GM23248 (cell line): ENCODE data around the gene HLCS. TPM values are rescaled to one million over a fixed set of nuclear protein-coding genes. Genes with fewer than 3 reads are reported as not detected.

Experiments
- DNase-seq: peaks from one replicate; pipeline ENCODE4 v3.0.0-alpha.2; 2015
- H2AFZ ChIP-seq: fragments of 200-600 bp; sonication (generic); 2 replicates; pipeline ENCODE4 v1.6.1; 2016; ENCODE audit warnings: antibody characterized with exemption
- H3F3A ChIP-seq: fragments of 200-600 bp; sonication (generic); 2 replicates; pipeline ENCODE4 v1.6.1; 2016; ENCODE audit warnings: mild to moderate bottlenecking, antibody characterized with exemption, mixed run types; ENCODE audit not compliant: insufficient read depth
- H3K27ac ChIP-seq: fragments of 200-600 bp; sonication (generic); 2 replicates; pipeline ENCODE4 v1.5.1; 2016; ENCODE audit warnings: mild to moderate bottlenecking
- H3K27me3 ChIP-seq: fragments of 200-600 bp; sonication (generic); replicated peaks from 2 replicates; pipeline ENCODE4 v1.6.1; 2016; ENCODE audit warnings: mild to moderate bottlenecking; ENCODE audit not compliant: insufficient read depth
- H3K36me3 ChIP-seq: fragments of 200-600 bp; sonication (generic); 2 replicates; pipeline ENCODE4 v1.6.1; 2016; ENCODE audit warnings: low read depth, mild to moderate bottlenecking
- H3K4me1 ChIP-seq: fragments of 200-600 bp; sonication (generic); 2 replicates; pipeline ENCODE4 v1.6.1; 2016; ENCODE audit warnings: mild to moderate bottlenecking; ENCODE audit not compliant: insufficient read depth
- H3K4me2 ChIP-seq: fragments of 200-600 bp; sonication (generic); one replicate; pipeline ENCODE4 v1.6.1; 2016; ENCODE audit warnings: mild to moderate bottlenecking; ENCODE audit not compliant: unreplicated experiment
- H3K4me3 ChIP-seq: fragments of 200-600 bp; sonication (generic); 2 replicates; pipeline ENCODE4 v1.5.1; 2016; ENCODE audit warnings: mild to moderate bottlenecking
- H3K79me2 ChIP-seq: fragments of 200-600 bp; sonication (generic); 2 replicates; pipeline ENCODE4 v1.6.1; 2016; ENCODE audit warnings: mild to moderate bottlenecking; ENCODE audit not compliant: insufficient read depth
- H3K9ac ChIP-seq: fragments of 200-600 bp; sonication (generic); 2 replicates; pipeline ENCODE4 v1.6.1; 2016; ENCODE audit warnings: mild to moderate bottlenecking
- H3K9me2 ChIP-seq: fragments of 200-600 bp; sonication (generic); 2 replicates; pipeline ENCODE4 v1.6.1; 2016; ENCODE audit warnings: mixed run types, mild to moderate bottlenecking, moderate library complexity; ENCODE audit not compliant: insufficient read depth
- H3K9me3 ChIP-seq: fragments of 200-600 bp; sonication (generic); one replicate; pipeline ENCODE4 v1.6.1; 2017; ENCODE audit warnings: low read depth
- H4K20me1 ChIP-seq: fragments of 200-600 bp; sonication (generic); 2 replicates; pipeline ENCODE4 v1.6.0; 2016; ENCODE audit not compliant: insufficient read depth
- EZH2 ChIP-seq: fragments of 200-600 bp; sonication (generic); IDR thresholded peaks from 2 replicates; pipeline ENCODE4 v1.6.1; 2018; ENCODE audit warnings: antibody characterized with exemption, mild to moderate bottlenecking; ENCODE audit not compliant: insufficient read depth, poor library complexity, severe bottlenecking
- EZH2phosphoT487 ChIP-seq: fragments of 200-600 bp; sonication (generic); IDR thresholded peaks from 2 replicates; pipeline ENCODE4 v1.6.1; 2018; ENCODE audit warnings: antibody characterized with exemption, moderate library complexity, mild to moderate bottlenecking, low read depth; ENCODE audit not compliant: insufficient read depth
- WGBS, 2 experiments: methylation state at CpG; one replicate each; pipeline ENCODE4 v1.1.6; 2015 to 2017; ENCODE audit warnings: low lambda C conversion rate in 2 of 2, low coverage in 1 of 2; ENCODE audit errors: missing lambda C conversion rate in 2 of 2; 5-methylcytosine and 5-hydroxymethylcytosine counted together
- in situ Hi-C: fragments of 300-500 bp; cut with MboI; formaldehyde crosslinking; loops from 2 replicates; pipeline ENCODE4 v1.15.0; 2020
- polyA plus RNA-seq: library from polyadenylated mRNA; unstranded; fragments of >200 nt; fragmentation: Nextera tagmentation; extraction: Ambion mirVana; gene quantifications from 2 replicates; pipeline ENCODE4 v1.2.1, GENCODE V29; 2016
- total RNA-seq: library from RNA; depleted of rRNA; stranded (reverse); fragments of >200 nt; shearing (Covaris generic); gene quantifications from 2 replicates; pipeline ENCODE4 v1.2.3, GENCODE V29; 2014

HLCS gene
- total and polyA plus RNA-seq, 2 experiments from 2014 or later: 21.4 to 42.5 TPM

DNA sequence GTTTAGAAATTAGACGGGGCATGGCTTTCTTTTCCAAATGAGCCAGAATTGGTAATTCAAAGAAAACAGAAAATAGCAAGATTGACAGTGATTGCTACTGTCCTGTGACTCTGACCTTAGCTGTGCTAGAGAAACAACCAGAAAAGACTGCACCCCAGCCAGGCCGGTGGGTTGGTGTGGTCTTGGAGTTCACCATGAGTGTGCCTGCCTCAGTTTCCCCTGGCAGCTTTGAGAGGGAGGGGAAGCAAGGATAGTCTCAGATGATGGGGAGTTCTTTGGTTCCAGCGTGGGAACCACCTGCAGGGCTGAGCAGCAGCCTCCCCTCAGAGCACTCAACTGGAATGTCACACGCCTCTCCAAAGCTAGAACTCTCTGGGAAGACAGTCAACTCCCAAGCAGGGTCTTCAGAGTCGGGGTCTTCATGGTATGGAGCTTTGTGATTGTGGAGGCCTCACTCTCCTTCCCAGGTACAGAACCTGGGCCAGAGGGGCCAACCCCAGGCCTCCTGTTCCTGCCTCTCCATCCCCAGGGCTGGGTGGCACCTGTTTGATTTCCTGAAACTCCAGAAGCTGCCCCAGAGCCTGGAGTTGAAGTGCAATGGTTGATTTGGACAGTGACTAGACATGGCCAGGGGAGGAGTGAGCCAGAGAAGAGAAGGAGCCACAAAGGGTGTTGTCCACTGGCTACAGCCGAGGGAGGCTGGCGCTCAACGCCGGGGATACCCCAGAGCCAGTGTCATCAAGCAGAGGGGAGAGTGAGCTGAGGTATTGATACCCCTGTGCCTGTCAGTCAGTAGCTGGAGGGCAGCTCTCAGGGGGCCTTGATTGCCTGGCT, 231.9 kb downstream of the HLCS start:
- TF ChIP-seq EZH2phosphoT487 (no peak), EZH2 (no peak)
- 69 to 70% methylated on average over 9 of the region's 9 CpGs for WGBS, 2 experiments
- no peaks in the 10 kb centered on the region for H3K4me1 ChIP-seq
- H3F3A ChIP-seq: no peaks in the 10 kb centered on the region
- H3K79me2 ChIP-seq: no peaks in the 10 kb centered on the region
- in situ Hi-C loops: loop anchor here (25.0 kb wide), 1 partner anchor 97 kb away; no protein-coding TSS in a partner anchor
- H3K4me2 ChIP-seq: no peak overlapping the region
- H2AFZ ChIP-seq: no peak overlapping the region
- no peaks in the 10 kb centered on the region for H3K36me3 ChIP-seq
- H3K27ac ChIP-seq: no peak overlapping the region
- no peak overlapping the region for H3K4me3 ChIP-seq
- H3K9ac ChIP-seq: no peak overlapping the region
- no peaks in the 10 kb centered on the region for H3K9me2 ChIP-seq
- H4K20me1 ChIP-seq: no peaks in the 10 kb centered on the region
- H3K9me3 ChIP-seq: no peaks in the 10 kb centered on the region
- peaks cover 19% of the 10 kb centered on the region for H3K27me3 ChIP-seq
- no peak for DNase-seq

DNA sequence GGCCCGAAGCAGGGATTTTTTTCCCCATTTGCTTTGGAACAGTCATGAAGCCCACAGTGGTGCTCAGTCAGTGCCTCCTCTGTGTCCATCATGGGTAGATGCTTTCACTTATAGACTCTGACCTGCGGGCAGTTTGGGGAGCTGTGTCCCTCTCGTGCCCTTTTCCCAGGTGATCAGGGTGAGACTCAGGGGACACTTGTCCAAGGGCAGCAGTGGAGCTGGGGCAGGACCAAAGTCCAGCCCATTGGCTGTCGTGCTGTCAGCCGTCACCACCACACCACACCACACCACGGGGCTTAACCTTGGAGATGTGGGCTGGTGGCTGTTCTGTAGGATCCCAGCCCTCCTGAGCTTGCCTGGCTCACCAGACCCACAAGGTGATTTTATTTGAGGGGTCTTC, 232.6 kb downstream of the HLCS start:
- Histone ChIP-seq H3K4me2 (no peak overlapping the region), H4K20me1 (no peaks in the 10 kb centered on the region), H3K9ac (no peak overlapping the region), H3K36me3 (no peaks in the 10 kb centered on the region), H3K4me1 (no peaks in the 10 kb centered on the region), H3K9me2 (no peaks in the 10 kb centered on the region), H2AFZ (no peak overlapping the region), H3K27ac (no peak overlapping the region), H3K4me3 (no peak overlapping the region), H3F3A (no peaks in the 10 kb centered on the region), H3K9me3 (no peaks in the 10 kb centered on the region), H3K27me3 (peaks cover 27% of the 10 kb centered on the region), H3K79me2 (no peaks in the 10 kb centered on the region)
- in situ Hi-C loops: loop anchor here (25.0 kb wide), 1 partner anchor 97 kb away; no protein-coding TSS in a partner anchor
- TF ChIP-seq EZH2phosphoT487: no peak
- no peak for TF ChIP-seq EZH2
- no peak for DNase-seq
- WGBS, 2 experiments: 69 to 72% methylated on average over 6 of the region's 6 CpGs

DNA sequence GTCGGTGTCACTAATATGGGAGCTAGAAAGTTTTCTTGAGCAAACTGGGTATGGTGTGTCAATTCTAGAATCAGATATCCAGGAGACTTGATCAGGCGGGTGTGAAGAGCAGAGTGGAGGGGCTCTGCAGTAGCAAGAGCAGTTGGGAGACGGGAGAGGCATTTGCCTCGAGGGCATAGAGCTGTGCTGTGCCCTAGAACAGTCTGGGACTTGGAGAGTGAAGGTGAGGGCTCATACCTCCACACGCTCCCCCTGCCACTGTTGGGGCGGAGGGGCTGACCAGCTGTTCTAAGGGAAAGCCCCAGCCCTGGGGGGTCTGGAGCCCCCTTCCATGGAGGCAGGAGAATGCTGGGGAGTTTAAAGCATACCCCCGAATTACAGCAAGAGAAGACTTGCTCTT, 233.7 kb downstream of the HLCS start:
- Histone ChIP-seq H3K79me2 (no peaks in the 10 kb centered on the region), H4K20me1 (no peaks in the 10 kb centered on the region), H3K4me1 (no peaks in the 10 kb centered on the region), H3K9me3 (no peaks in the 10 kb centered on the region), H3F3A (no peaks in the 10 kb centered on the region), H3K27me3 (peaks cover 35% of the 10 kb centered on the region), H3K4me3 (no peak overlapping the region), H3K4me2 (no peak overlapping the region), H3K36me3 (no peaks in the 10 kb centered on the region), H3K9me2 (no peaks in the 10 kb centered on the region), H3K9ac (no peak overlapping the region), H2AFZ (no peak overlapping the region), H3K27ac (no peak overlapping the region)
- in situ Hi-C loops: loop anchor here (25.0 kb wide), 1 partner anchor 95 kb away; no protein-coding TSS in a partner anchor
- 69 to 70% methylated on average over 7 of the region's 7 CpGs for WGBS, 2 experiments
- TF ChIP-seq EZH2: no peak
- no peak for TF ChIP-seq EZH2phosphoT487
- DNase-seq: no peak

DNA sequence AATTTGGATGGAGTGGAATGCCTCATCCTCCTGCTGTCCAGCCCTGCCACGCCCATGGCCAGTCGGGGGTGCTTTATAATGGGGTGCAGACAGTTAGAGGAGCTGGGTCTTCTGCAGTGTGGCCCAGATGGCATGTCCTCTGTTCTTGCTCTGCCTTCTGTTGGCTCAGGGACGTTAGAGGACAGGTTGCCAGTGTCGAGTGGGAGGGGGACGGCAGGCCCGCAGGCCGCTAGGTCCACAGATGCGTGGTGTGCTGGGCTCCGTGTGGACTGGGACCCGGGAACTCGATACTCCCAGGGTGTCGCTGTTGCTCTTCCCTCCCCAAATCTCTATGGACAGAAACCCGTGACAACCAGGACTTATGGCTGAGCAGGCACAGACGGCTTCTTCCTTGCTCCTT, 234.3 kb downstream of the HLCS start:
- Histone ChIP-seq H3K4me2 (no peak overlapping the region), H2AFZ (no peak overlapping the region), H3K9me3 (no peaks in the 10 kb centered on the region), H4K20me1 (no peaks in the 10 kb centered on the region), H3K9ac (no peak overlapping the region), H3K4me3 (no peak overlapping the region), H3K9me2 (no peaks in the 10 kb centered on the region), H3K27me3 (peaks cover 41% of the 10 kb centered on the region), H3K27ac (no peak overlapping the region), H3F3A (no peaks in the 10 kb centered on the region), H3K79me2 (no peaks in the 10 kb centered on the region), H3K36me3 (no peaks in the 10 kb centered on the region), H3K4me1 (no peaks in the 10 kb centered on the region)
- TF ChIP-seq EZH2phosphoT487: no peak
- TF ChIP-seq EZH2: no peak
- in situ Hi-C loops: loop anchor here (25.0 kb wide), 1 partner anchor 95 kb away; no protein-coding TSS in a partner anchor
- WGBS, 2 experiments: 50 to 61% methylated on average over 12 to 14 of the region's 14 CpGs
- no peak for DNase-seq
